ENCODE results near the gene UTP15.

DNA sequence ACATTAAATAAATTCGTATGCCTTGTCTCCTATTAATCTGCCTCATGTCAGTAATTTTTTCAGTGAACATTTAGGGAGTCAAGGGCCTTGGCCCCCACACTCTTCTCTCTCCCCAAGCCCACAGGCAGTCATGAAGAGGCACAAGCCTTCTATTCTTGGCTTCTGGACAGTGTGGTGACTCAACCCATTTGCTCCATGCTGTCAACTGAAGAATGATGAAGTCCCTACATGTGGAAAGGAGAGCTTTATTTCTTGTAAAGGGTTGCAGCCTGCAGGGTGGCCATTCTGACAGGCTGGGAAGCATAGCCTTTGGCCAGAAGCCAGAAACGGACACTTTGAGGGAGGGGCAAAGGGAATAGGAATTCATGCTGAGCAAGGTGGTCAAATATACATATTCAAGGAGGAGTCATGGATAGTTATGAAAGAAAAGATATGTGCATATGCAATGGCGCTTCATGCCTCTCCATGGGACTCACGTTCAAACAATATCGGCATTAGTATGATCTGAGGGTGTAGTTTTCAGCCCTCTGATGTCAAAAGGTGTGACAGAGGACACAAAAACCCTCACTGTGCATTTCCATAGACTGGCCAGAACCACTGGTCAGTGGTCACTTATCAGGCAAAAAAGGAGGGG, 31.4 kb upstream of the UTP15 start:
- TF ChIP-seq RAD21 (IDR thresholded peaks at IDR 0.05; ENCODE audit: insufficient read depth, low read depth, low read length), result no peak
- no peak for TF ChIP-seq MAX (IDR thresholded peaks at IDR 0.05; ENCODE audit: low read depth, low read length)
- TF ChIP-seq, protein P1, sequence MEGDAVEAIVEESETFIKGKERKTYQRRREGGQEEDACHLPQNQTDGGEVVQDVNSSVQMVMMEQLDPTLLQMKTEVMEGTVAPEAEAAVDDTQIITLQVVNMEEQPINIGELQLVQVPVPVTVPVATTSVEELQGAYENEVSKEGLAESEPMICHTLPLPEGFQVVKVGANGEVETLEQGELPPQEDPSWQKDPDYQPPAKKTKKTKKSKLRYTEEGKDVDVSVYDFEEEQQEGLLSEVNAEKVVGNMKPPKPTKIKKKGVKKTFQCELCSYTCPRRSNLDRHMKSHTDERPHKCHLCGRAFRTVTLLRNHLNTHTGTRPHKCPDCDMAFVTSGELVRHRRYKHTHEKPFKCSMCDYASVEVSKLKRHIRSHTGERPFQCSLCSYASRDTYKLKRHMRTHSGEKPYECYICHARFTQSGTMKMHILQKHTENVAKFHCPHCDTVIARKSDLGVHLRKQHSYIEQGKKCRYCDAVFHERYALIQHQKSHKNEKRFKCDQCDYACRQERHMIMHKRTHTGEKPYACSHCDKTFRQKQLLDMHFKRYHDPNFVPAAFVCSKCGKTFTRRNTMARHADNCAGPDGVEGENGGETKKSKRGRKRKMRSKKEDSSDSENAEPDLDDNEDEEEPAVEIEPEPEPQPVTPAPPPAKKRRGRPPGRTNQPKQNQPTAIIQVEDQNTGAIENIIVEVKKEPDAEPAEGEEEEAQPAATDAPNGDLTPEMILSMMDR (IDR thresholded peaks at IDR 0.05 in 2 of 3, conservative IDR thresholded peaks at IDR 0.05 in 1 of 3; ENCODE audit: control insufficient read depth in 2 of 3, extremely low read depth in 1 of 3, insufficient read depth in 1 of 3, low read depth in 3 of 3, low read length in 3 of 3), result no peak
- TF ChIP-seq RFX5 (IDR thresholded peaks at IDR 0.05; ENCODE audit: low read depth, low read length), result no peak
- no peak for TF ChIP-seq SP1 (IDR thresholded peaks at IDR 0.05; ENCODE audit: low read depth, low read length)
- no peak for TF ChIP-seq E2F8 (IDR thresholded peaks at IDR 0.05; ENCODE audit: low read depth, partially characterized antibody)
- no peak for TF ChIP-seq ZNF622 (IDR thresholded peaks at IDR 0.05)
- no peak for TF ChIP-seq FOXK2 (IDR thresholded peaks at IDR 0.05)
- no peak for TF ChIP-seq JUNB (IDR thresholded peaks at IDR 0.05)
- no peak for TF ChIP-seq ATF3 (IDR thresholded peaks at IDR 0.05; ENCODE audit: borderline replicate concordance, extremely low read depth, low read depth, low read length)
- TF ChIP-seq POLR2AphosphoS5 (IDR thresholded peaks at IDR 0.05; ENCODE audit: low read length), result no peak
- TF ChIP-seq EZH2 (IDR thresholded peaks at IDR 0.05; ENCODE audit: borderline replicate concordance, control insufficient read depth, low read depth, low read length), result no peak
- TF ChIP-seq BCLAF1 (IDR thresholded peaks at IDR 0.05), result no peak

Measured in GM12878 (cell line).